Measurements from ENCODE around the gene PRSS23. TPM values are rescaled to one million over a fixed set of nuclear protein-coding genes. Genes with fewer than 3 reads are reported as not detected.

PRSS23 gene
- total RNA-seq, 1 donor from 2014 or later, result 47.1 TPM

DNA sequence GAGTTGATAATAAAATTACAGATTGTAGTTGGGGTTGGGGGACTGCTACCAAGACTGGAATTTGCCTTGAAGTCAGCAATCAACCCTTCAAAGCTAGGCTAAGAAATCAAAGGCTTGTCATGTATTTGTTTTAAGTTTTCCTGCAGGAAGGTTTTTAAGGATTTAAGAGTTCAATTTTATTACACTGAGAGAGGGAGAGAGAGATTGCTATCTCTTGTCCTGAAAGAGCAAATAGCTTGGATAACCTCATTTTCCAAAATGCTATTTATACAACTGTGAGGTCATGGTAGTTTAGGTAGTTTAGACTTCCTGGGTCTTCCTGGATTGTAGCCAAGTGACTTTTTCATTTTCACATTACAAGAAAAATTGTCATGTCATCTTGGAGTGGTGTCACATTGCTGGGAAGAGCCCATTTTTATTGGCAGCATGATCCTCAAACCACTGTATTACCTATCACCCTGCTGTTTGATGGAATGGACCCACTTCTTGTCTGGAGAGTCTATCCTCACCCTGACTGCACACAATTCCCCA lies 10.1 kb upstream of the PRSS23 start:
- no peak for DNase-seq (ENCODE audit: extremely low spot score, unreplicated experiment)
- H3K36me3 Mint-ChIP-seq, result no peaks in the 10 kb centered on the region
- peaks cover 29% of the 10 kb centered on the region for H3K4me1 Mint-ChIP-seq (ENCODE audit: unreplicated experiment)
- no peaks in the 10 kb centered on the region for H3K27me3 Mint-ChIP-seq
- no peak overlapping the region for H3K4me3 Mint-ChIP-seq
- no peak overlapping the region for H3K27ac Mint-ChIP-seq
- H3K9me3 Mint-ChIP-seq, result no peaks in the 10 kb centered on the region
- TF ChIP-seq, protein P1, sequence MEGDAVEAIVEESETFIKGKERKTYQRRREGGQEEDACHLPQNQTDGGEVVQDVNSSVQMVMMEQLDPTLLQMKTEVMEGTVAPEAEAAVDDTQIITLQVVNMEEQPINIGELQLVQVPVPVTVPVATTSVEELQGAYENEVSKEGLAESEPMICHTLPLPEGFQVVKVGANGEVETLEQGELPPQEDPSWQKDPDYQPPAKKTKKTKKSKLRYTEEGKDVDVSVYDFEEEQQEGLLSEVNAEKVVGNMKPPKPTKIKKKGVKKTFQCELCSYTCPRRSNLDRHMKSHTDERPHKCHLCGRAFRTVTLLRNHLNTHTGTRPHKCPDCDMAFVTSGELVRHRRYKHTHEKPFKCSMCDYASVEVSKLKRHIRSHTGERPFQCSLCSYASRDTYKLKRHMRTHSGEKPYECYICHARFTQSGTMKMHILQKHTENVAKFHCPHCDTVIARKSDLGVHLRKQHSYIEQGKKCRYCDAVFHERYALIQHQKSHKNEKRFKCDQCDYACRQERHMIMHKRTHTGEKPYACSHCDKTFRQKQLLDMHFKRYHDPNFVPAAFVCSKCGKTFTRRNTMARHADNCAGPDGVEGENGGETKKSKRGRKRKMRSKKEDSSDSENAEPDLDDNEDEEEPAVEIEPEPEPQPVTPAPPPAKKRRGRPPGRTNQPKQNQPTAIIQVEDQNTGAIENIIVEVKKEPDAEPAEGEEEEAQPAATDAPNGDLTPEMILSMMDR (conservative IDR thresholded peaks at IDR 0.05), result no peak

DNA sequence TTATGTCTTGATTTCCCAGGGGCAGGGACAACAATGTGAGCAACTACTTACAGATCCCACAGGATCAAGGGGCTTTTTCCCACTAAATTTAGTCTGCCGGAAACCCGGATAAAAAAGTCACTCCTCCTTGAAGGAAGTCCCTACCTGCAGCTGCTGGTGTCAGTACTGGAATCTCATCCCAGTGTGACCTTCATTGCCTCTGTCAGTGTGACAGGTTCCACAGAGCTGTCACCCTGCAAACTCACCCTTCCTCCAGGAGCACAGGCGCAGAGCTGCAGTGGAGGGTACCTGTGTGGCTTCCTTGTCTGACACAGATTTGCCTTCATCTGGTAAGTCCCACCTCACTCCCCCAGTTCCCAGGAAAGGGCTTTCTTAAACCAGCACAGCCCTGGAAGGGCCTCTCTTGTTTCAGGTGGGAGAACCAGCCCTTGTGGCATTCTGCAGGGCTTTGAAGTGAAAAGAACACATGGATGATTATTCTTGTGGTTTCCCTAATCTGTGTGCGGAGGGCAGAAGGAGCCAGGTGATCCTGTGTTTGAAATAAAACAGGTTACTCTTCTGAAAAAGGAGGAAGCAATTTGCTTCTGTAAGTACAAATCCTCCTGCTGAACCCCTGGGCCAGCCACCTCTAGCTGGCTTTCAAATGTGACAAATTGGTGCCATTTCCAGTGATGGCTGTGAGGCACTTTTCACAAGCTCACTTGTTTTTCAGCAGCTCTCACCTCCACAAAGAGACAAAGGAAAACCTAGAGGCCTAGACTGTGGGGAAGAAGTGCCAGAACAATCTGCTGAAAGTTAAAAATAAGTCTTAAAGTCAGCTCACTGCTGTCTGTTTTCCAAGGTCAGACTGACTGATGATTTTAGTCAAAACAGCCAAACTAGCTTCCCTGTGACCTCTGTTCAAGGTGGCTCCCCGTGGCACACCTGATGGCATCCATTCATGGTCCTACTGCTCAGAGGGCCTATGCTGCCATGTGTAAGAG lies 9.2 kb upstream of the PRSS23 start:
- Mint-ChIP-seq H3K27ac (peak overlapping the region; percentile 55), H3K9me3 (no peaks in the 10 kb centered on the region), H3K36me3 (no peaks in the 10 kb centered on the region), H3K27me3 (no peaks in the 10 kb centered on the region), H3K4me1 (ENCODE audit: unreplicated experiment) (peaks cover 33% of the 10 kb centered on the region), H3K4me3 (no peak overlapping the region)
- TF ChIP-seq, protein P1 (conservative IDR thresholded peaks at IDR 0.05), result no peak
- no peak for DNase-seq (ENCODE audit: extremely low spot score, unreplicated experiment)

DNA sequence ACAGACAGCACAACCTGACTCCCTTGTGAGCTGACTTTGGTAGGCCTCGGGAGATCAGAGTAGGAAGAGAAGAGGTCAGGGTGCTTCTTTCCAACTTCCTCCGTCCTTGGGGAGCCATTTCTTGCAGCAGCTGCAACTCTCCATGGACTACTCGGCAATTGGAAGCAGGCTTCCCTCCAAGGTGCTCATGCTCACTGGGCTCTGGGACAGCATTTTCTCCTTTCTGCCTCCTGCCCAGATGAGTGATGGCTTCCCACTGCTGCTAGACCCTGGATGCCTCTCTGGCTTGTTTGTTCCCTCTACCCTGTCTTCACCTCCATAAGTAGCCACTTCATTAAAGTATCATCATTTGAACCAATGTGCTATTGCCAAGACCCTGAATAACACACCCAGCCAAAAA lies 8.2 kb upstream of the PRSS23 start:
- Mint-ChIP-seq H3K4me1 (ENCODE audit: unreplicated experiment) (peaks cover 33% of the 10 kb centered on the region), H3K27me3 (no peaks in the 10 kb centered on the region), H3K4me3 (no peak overlapping the region), H3K27ac (no peak overlapping the region), H3K36me3 (no peaks in the 10 kb centered on the region), H3K9me3 (no peaks in the 10 kb centered on the region)
- DNase-seq (ENCODE audit: extremely low spot score, unreplicated experiment), result no peak
- TF ChIP-seq, protein P1 (conservative IDR thresholded peaks at IDR 0.05), result no peak

DNA sequence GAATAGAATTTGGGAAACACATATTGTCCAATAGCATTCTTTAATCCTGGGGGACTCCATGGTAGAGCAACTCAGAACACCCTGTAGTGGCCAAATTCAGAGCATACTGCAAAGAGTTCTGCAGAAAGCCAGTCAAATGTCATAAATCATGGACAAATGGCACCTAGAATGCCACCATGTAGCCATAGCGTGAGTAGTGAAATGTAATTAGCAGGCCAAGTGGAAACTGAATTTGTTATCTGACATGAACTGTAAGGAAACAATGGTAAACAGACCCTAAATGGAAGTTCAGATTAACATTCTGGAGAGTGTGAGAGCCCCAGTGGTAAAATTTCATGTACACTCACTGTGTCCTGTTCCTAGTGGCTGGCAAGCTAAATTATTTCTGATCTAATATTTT lies 7.0 kb upstream of the PRSS23 start:
- DNase-seq (ENCODE audit: extremely low spot score, unreplicated experiment), result no peak
- no peak overlapping the region for H3K27ac Mint-ChIP-seq
- H3K4me1 Mint-ChIP-seq (ENCODE audit: unreplicated experiment), result peaks cover 33% of the 10 kb centered on the region
- peaks cover 3% of the 10 kb centered on the region for H3K27me3 Mint-ChIP-seq
- no peak overlapping the region for H3K4me3 Mint-ChIP-seq
- TF ChIP-seq, protein P1 (conservative IDR thresholded peaks at IDR 0.05), result no peak
- no peaks in the 10 kb centered on the region for H3K36me3 Mint-ChIP-seq
- no peaks in the 10 kb centered on the region for H3K9me3 Mint-ChIP-seq

DNA sequence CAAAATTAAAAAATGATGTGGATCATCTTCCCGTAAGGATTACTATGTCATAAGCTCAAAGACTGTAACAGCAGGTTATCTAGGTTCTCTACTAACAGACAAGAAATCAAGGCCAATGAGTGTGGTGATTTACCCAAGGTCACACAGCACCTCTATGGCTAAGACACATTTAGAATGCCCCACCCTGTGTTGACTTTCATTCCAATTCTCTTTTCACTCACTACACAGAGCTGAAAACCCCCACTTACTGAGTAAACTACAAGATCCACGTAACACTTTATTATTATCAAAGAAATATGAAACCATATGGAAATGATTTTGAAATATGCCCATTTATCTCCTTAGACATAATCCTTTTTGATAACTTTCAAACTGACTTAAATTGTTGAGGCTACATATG lies 4.8 kb upstream of the PRSS23 start:
- Mint-ChIP-seq H3K4me3 (no peak overlapping the region), H3K36me3 (no peaks in the 10 kb centered on the region), H3K27me3 (peaks cover 3% of the 10 kb centered on the region), H3K9me3 (no peaks in the 10 kb centered on the region), H3K27ac (no peak overlapping the region), H3K4me1 (ENCODE audit: unreplicated experiment) (peaks cover 23% of the 10 kb centered on the region)
- DNase-seq (ENCODE audit: extremely low spot score, unreplicated experiment), result no peak
- TF ChIP-seq, protein P1 (conservative IDR thresholded peaks at IDR 0.05), result no peak
